Activated T-cell treated with anti-CD3 and anti-CD28 coated beads, Interleukin-2, amount 50 U/mL, for 1 hour (primary cell): ENCODE data around the gene TSSK6.

Experiments
- DNase-seq: peaks from one replicate; pipeline ENCODE4 v3.0.0-alpha.2; 2020

TSSK6 gene

GRCh38 chr19:19514881-19515641 lies at the start of gene TSSK6:
Gene TSSK6 (minus strand): TSS chr19:19515548. CDS start chr19:19515427, 121 bp downstream.
- DNase-seq, result no peak

DNA sequence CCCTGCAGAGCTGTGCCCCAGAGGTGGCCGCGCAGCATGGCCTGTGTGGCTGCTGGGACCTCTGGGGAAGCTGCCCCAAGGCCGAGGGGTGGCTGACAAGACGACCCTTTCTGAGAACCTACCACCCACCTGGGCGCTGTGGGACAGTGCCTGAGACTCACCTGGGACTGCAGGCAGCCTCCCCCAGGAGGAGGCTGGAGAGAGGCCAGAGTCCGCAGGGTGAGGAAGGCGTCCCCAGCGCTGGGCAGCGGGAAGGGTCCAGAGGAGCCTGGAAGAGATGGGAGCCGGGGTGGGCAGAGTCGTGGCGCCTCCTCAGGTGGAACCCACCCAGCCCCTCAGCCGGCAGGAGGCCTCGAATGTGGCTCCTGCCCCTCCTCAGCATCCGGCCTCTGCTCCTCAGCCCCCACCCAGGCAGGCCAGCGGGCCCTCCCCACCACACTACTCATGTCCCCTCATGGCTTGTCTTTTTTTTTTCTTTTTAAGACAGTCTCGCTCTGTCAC lies 48.0 kb upstream of the TSSK6 start:
- no peak for DNase-seq

DNA sequence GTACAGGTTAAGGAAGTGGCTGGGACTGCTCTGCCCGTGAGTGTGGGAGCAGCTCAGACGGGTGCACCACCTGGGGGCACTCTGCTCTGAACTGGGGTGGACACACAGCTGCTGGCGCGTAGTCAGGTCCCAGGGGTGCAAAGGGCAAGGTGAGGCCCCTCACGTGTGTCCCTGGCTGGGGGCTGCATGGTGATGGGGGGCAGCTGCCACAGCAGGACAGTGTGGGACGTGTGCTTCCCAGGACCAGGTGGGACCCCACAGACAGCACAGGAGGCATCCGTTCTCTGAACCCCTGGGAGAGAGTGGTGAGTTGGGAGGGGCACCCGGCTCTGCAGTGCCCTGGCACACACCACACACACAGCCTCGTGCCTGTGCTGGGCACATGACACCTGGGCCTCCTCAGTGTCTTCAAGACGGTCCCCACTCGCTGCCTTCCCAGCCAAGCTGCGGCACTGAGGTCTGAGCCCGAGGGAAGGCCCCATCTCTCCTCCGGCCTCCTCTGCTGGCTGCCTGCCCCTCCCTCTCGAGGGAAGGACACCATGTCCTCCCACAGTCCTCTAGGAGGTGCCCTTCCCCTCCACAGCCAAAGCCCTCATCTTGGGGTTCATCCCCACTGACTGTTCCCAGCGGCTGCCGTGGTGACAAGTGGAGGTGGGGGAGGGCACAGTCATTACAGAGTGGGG lies 47.5 kb upstream of the TSSK6 start:
- peak; percentile 48 for DNase-seq

DNA sequence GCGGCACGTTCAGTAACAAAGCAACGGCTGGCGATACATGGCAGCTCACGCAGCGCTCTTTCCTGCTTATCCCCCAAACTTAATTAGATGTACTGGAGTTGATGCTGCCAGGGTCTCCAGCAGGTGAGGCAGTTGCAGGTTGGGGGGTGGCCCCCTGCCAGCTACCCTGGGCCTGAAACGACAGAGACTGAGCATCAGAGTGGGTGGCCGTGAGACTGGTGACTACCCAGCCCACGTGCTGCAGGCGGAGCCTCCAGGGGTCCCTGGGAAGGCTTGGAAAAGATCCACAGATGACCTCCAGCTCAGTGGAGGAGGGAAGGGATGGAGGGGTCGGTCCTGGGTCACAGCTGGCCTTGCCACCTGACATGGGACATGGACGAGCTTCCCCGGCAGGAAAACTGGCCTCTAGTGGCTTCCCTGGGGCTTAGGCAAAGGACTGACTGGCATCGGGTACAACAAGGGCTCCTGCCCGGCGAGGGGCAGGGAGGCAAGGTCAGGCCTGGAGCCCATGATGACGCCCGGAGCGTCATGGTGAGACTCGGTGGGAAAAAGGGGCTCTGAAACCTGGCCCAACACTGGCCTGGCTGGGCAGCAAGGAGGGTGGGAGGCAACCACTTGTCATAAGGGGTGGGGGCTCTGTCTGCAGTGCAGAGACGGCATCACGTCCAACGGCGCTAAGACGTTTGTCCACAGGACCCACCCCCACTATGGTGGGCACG lies 46.8 kb upstream of the TSSK6 start:
- no peak for DNase-seq

DNA sequence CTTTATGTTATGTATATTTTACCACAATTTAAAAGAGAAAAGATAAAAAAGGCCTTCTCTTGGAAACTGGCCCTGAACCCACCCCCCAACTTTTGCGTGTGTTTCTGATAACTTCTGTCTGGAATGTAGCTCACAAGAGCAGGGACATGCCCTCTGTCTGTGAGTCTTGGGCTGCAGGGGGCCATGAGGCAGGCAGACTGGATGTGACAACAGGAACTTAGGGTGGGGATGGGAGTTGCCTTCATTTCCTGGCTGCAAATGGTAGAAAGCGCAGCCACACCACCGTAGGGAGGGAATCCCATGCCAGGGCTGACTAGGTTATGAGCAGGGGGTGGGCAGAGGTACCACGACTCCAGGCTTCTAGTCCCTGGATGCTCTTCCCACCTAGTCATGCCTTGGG lies 44.6 kb upstream of the TSSK6 start:
- no peak for DNase-seq

DNA sequence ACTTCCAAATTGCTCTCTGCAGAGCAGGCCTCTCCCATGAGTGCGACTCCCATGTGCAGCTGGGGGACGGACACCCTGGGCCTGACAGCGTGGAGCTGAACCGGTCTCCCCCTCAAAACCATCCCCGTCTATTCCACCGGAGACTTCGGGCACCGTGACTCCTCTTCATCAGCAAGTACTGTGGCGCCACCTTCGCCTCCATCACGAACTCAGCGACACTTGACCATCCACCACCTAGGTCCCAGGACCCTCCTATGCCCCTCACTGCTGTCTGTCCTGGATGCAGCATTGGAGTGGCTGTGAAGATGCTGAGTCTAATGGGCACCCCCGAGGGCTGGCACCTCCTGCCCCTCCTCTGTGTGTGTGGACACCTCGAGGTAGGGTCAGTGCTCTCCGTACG lies 43.3 kb upstream of the TSSK6 start:
- DNase-seq, result no peak

- no peak for DNase-seq
Measured at GRCh38 chr19:19558055-19558454, 42.7 kb upstream of the TSSK6 start.

DNA sequence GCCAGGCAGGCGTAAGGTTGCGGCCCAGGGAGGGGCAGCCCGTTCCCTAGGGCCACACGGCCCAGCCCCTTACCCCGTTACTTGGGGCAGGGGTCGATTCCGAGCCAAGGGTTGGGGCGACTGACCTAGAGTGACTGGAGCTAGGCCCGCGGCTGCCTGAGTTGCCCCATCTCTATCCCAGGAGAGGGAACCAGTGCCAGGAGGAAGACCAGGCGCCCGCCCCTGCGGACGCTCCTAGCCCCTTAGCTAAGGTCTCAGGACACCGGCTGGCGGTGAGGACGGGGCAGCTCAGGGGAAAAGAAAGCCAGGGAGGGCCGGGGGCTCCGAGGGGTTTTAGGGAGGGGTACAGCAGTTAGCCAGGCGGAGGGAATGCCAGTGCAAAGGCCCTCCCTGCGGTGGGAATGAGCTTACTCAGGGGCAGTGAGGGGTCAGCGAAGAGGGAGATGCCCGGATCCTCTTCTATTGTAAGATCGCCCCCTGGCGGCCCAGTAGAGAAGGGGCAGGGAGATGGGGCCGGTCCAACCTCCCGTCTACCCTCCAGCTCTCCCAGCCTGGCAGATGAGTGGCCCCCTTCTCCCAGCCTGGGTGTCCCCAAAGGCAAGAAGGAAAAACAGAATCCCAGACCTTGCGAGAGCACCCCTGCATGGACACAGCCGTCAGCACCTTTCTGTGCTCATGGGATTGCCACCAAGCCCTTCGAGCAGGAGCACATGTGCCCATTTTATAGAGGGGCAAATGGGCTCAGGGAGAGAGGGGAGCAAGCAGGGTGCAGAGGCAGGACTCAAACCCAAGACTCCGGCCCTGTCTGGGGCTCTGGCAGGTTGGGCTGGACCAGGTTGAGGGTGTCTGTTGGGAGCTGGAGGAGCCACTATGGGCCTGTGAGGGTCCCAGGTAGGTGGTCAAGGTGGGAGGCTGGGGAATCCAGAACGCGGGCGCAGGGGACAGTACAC lies 39.0 kb upstream of the TSSK6 start:
- peak; percentile 65 for DNase-seq

DNA sequence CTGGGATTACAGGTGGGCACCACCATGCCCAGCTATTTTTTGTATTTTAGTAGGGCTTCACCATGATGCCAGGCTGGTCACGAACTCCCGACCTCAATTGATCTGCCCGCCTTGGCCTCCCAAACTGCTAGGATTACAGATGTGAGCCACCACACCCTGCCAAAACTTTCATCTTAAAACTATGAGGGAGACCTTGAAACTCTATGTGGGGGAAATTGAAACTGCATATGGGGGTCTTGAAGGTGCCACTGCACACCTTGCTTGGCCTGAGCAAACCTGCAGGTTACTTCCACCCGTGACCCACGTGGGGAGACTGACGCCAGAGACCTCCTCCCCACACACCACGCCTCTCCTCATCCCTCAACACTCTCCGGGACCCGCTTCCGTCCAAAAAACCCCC lies 38.3 kb upstream of the TSSK6 start:
- DNase-seq, result no peak

- peak; percentile 51 for DNase-seq
Measured at GRCh38 chr19:19552798-19553197, 37.5 kb upstream of the TSSK6 start.

DNA sequence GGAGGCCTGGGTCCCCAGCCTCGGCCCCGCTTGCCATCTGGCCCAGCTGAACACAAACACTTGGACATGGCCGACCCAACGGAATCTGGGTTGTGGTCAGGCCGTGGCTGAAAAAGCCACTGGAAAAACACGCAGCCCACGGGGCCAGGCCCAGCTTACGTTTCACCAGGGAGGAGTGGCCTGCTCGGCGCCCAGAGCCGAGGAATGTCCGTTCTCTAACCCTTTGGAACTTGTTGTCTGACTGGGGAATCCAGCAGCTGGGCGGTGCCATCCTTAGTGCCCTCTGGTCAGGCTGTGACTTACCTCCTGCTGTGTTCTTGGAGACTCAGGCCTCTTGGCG lies 36.5 kb upstream of the TSSK6 start:
- no peak for DNase-seq

DNA sequence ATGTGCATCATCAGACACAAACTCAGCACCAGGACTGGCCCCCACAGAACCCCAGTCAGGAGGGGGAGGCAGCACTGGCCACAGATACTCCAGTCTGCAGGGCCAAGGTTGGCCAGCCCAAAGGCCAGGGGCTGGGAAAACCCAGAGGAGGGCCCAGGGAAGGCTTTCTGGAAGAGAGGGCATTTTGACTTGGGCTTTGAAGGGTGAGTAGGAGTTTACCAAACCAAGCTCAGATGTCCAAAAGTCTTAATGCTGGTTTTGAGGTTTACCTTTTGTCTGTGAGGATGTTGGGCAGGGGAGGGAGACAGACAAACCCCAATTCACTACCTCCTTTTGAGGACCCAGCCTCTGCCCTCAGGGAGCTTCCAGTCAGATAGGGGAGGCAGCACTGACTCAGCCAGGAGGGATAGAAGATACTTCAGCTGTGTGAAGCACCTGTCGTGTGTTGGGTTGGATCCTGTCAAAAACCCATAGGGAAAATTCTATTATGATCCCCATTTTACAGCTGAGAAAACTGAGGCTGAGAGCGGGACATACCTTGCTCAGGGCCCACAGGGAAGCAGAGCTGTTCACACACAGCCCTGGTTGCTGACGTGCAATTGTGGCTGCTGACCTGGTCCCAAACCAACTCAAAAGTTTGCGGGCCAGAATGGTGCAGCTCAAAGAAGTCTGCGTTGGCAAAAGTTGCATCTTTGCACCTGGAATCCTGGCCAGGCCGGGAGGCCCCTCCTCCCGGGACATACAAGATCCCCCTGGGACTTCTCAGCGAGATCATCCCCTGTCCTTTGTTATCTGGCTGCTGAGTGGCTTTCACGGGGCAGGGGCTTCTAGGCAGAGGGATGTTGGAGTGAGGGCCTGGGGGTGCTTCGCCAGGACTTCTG lies 35.9 kb upstream of the TSSK6 start:
- DNase-seq, result no peak

- no peak for DNase-seq
Measured at GRCh38 chr19:19550485-19550929, 35.2 kb upstream of the TSSK6 start.

DNA sequence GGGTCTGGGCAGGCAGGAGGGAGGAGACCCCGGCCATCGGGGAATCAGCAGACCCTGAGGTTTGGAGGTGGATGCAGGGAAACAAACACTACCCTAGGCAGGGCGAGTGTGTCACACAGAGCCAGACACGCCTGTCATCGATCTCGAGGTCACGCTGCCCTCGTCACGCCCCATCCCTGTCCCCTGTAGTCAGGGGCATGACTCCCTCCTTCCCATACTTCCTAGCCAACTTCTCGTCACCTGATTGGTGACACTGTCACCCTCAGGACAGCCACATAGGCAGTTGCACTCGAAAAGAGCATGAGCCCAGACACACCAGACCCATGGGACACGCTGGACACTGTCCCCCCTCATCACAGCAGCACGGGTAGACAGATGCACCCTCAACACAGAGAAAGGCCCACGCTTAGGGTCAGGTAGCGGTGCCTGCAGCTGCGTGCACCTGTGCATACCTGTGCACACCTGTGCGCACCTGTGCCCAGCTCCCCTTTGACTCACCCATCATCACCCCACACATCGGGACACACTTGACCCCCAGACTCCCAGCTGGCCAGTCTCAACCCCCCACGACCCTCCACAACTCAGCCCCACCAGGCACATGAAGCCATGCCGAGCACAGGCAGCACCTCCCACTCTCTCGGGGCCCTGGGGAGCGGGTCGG lies 34.6 kb upstream of the TSSK6 start:
- no peak for DNase-seq

DNA sequence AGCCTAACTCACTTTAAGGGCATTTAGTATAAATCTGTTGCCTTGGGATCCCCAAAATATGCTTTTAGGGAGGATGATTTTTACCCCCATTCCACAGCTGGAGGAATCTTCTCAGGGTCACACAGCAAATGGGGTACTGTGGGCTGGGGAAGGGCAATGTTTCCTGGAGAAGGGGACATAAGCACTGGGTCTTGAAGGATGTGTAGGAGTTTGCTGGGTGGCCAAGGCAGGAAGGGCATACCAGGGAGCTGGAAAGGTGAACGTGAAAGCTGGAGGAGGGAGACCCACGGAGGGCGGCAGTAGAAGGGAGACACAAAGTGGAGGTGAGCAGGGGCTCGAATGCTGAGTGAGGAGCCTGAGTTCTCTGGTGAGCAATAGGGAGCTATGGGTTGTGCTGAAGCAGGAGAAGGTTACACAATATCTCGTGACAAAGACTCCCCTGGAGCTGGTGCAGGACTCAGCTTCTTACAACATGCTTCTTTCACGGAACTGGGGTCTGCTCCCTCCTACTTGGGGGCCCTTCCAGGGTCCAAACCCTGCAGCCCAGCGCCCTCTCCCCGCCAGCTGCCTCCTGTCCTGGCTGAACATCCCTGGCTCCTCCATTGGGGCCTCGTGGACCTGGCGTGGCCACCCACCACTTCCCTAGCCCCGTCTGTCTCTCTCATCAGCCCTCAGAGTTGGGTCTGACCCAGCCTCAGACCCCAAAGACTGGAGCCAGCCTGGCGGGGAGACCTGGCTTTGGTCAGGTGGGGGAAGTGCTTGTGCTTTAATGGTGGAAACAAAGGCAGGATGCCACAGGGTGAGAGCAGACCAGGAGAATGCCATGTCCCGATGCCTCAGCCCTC lies 33.8 kb upstream of the TSSK6 start:
- DNase-seq, result no peak

GRCh38 chr19:19547674-19548336 lies 32.5 kb upstream of the TSSK6 start:
- DNase-seq, result no peak

- no peak for DNase-seq
Measured at GRCh38 chr19:19546751-19547162, 31.4 kb upstream of the TSSK6 start.

GRCh38 chr19:19545707-19546106 lies 30.4 kb upstream of the TSSK6 start:
- DNase-seq, result no peak

DNA sequence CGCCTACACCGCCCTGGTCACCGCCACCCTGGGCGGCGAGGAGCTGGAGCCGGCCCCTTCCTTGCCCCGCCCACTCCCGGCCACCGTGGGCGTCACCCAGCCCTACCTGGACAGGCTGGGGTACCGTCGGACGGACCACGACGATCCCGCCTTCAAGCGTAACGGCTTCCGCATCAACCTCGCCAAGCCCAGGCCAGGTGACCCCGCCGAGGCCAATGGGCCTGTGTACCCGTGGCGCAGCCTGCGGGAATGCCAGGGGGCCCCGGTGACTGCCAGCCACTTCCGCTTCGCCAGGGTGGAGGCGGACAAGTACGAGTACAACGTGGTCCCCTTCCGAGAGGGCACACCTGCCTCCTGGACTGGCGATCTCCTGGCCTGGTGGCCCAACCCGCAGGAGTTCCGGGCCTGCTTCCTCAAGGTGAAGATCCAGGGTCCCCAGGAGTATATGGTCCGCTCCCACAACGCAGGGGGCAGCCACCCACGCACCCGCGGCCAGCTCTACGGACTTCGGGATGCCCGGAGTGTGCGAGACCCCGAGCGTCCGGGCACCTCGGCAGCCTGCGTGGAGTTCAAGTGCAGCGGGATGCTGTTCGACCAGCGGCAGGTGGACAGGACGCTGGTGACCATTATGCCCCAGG lies 29.7 kb upstream of the TSSK6 start:
- no peak for DNase-seq
